IPS-18c (cell line): ENCODE results near the gene PLEKHM2.

Source experiments
- H3K4me3 ChIP-seq: 2 replicates; pipeline ENCODE4 v1.7.0; 2013; ENCODE audit warnings: low read depth, mild to moderate bottlenecking, low read length, moderate library complexity; ENCODE audit not compliant: insufficient read depth
- H3K9me3 ChIP-seq: one replicate; pipeline ENCODE4 v1.6.1; 2013; ENCODE audit warnings: mild to moderate bottlenecking, low read length, moderate library complexity; ENCODE audit not compliant: control insufficient read depth, insufficient read depth

PLEKHM2 gene

GRCh38 chr1:15730936-15731335 lies 46.8 kb downstream of the PLEKHM2 start:
- H3K4me3 ChIP-seq, result no peak overlapping the region
- H3K9me3 ChIP-seq, result peaks cover 2% of the 10 kb centered on the region

- Histone ChIP-seq H3K9me3 (peaks cover 2% of the 10 kb centered on the region), H3K4me3 (no peak overlapping the region)
These were observed 47.9 kb downstream of the PLEKHM2 start for GRCh38 chr1:15731735-15732685.

- H3K4me3 ChIP-seq, result no peak overlapping the region
- peaks cover 2% of the 10 kb centered on the region for H3K9me3 ChIP-seq
These were observed 48.6 kb downstream of the PLEKHM2 start for GRCh38 chr1:15732686-15733081.

- Histone ChIP-seq H3K4me3 (no peak overlapping the region), H3K9me3 (peaks cover 2% of the 10 kb centered on the region)
These were observed 49.2 kb downstream of the PLEKHM2 start for GRCh38 chr1:15733218-15733725.

- H3K4me3 ChIP-seq, result no peak overlapping the region
- peaks cover 2% of the 10 kb centered on the region for H3K9me3 ChIP-seq
These were observed 49.7 kb downstream of the PLEKHM2 start for GRCh38 chr1:15733726-15734226.

- H3K4me3 ChIP-seq, result no peak overlapping the region
- peaks cover 2% of the 10 kb centered on the region for H3K9me3 ChIP-seq
These were observed 50.2 kb downstream of the PLEKHM2 start for GRCh38 chr1:15734296-15734695.

GRCh38 chr1:15734901-15735300 lies 50.8 kb downstream of the PLEKHM2 start:
- H3K9me3 ChIP-seq, result peaks cover 2% of the 10 kb centered on the region
- no peak overlapping the region for H3K4me3 ChIP-seq

- H3K9me3 ChIP-seq, result peaks cover 2% of the 10 kb centered on the region
- H3K4me3 ChIP-seq, result no peak overlapping the region
These were observed 51.4 kb downstream of the PLEKHM2 start for GRCh38 chr1:15735304-15736037.

GRCh38 chr1:15736038-15736891 lies 52.1 kb downstream of the PLEKHM2 start, which contains the start of gene SLC25A34:
SLC25A34 (plus strand) TSS chr1:15736258; CDS start chr1:15736486, 228 bp downstream.
- H3K9me3 ChIP-seq, result peaks cover 2% of the 10 kb centered on the region
- H3K4me3 ChIP-seq, result no peak within 1 kb of the TSS

- H3K4me3 ChIP-seq, result no peak overlapping the region
- peaks cover 2% of the 10 kb centered on the region for H3K9me3 ChIP-seq
These were observed 52.8 kb downstream of the PLEKHM2 start for GRCh38 chr1:15736892-15737261.

GRCh38 chr1:15737324-15738319 lies 53.5 kb downstream of the PLEKHM2 start:
- Histone ChIP-seq H3K9me3 (peaks cover 2% of the 10 kb centered on the region), H3K4me3 (no peak overlapping the region)

- Histone ChIP-seq H3K4me3 (no peak overlapping the region), H3K9me3 (peaks cover 2% of the 10 kb centered on the region)
These were observed 54.4 kb downstream of the PLEKHM2 start for GRCh38 chr1:15738416-15739113.

GRCh38 chr1:15739259-15739658 lies 55.1 kb downstream of the PLEKHM2 start:
- H3K9me3 ChIP-seq, result peaks cover 2% of the 10 kb centered on the region
- no peak overlapping the region for H3K4me3 ChIP-seq

GRCh38 chr1:15739745-15740144 lies 55.6 kb downstream of the PLEKHM2 start:
- Histone ChIP-seq H3K9me3 (peaks cover 2% of the 10 kb centered on the region), H3K4me3 (no peak overlapping the region)
